Stimulated activated CD4-positive, alpha-beta T cell treated with anti-CD3 and anti-CD28 coated beads, Interleukin-4, amount 100 ng/mL, for 1 hour (primary cell): Measurements from ENCODE around the gene HOXA9.

Source experiments
- DNase-seq: peaks from one replicate; pipeline ENCODE4 v3.0.0-alpha.2; 2020

The HOXA9 gene

GRCh38 chr7:27124902-27125689, 40.2 kb downstream of the HOXA9 start:
- DNase-seq, result no peak

- no peak for DNase-seq
These were observed 41.0 kb downstream of the HOXA9 start for GRCh38 chr7:27124096-27124901.

GRCh38 chr7:27123477-27124053, 41.8 kb downstream of the HOXA9 start:
- no peak for DNase-seq

GRCh38 chr7:27123007-27123476, 42.3 kb downstream of the HOXA9 start:
- no peak for DNase-seq

- no peak for DNase-seq
These were observed 43.0 kb downstream of the HOXA9 start for GRCh38 chr7:27122077-27122910.

GRCh38 chr7:27121684-27122076, 43.7 kb downstream of the HOXA9 start:
- DNase-seq, result no peak

- DNase-seq, result no peak
These were observed 45.9 kb downstream of the HOXA9 start for GRCh38 chr7:27119412-27119911.

GRCh38 chr7:27118580-27118979, 46.8 kb downstream of the HOXA9 start:
- no peak for DNase-seq

GRCh38 chr7:27117887-27118491, 47.3 kb downstream of the HOXA9 start:
- no peak for DNase-seq

- DNase-seq, result no peak
These were observed 48.1 kb downstream of the HOXA9 start for GRCh38 chr7:27116962-27117886.

GRCh38 chr7:27116031-27116961, 49.0 kb downstream of the HOXA9 start:
- DNase-seq, result no peak

GRCh38 chr7:27115221-27116026, 49.9 kb downstream of the HOXA9 start:
- no peak for DNase-seq

- DNase-seq, result no peak
These were observed 50.5 kb downstream of the HOXA9 start for GRCh38 chr7:27114881-27115220.

GRCh38 chr7:27113991-27114769, 51.2 kb downstream of the HOXA9 start:
- DNase-seq, result no peak

- DNase-seq, result no peak
These were observed 52.1 kb downstream of the HOXA9 start for GRCh38 chr7:27112955-27113949.
